ENCODE measurements around the gene ESYT2. TPM values are rescaled to one million over a fixed set of nuclear protein-coding genes. Genes with fewer than 3 reads are reported as not detected.
A peak's percentile ranks its signal among the peaks of the same experiment; 100 is the strongest.

ESYT2 gene
- total RNA-seq, 1 experiment from 2014 or later: 68.2 TPM

GRCh38 chr7:158802535-158803366 is 26.6 kb downstream of the ESYT2 start:
- POLR2A ChIA-PET: interaction anchor here (0.6 kb wide), 1 partner anchor 61 kb away, joined by 3 read pairs; no protein-coding TSS in a partner anchor
- H3K79me2 ChIP-seq (ENCODE audit: insufficient read depth, low read length): peaks cover 86% of the 10 kb centered on the region
- intact Hi-C loops (cut with micrococcal nuclease): no loop called here
- peak overlapping the region; percentile 65 for H3K27ac ChIP-seq (ENCODE audit: low read depth, low read length)
- no peaks in the 10 kb centered on the region for H3K9me2 ChIP-seq (ENCODE audit: insufficient read depth)
- H3K4me1 ChIP-seq (ENCODE audit: control insufficient read depth in 1 of 2, insufficient read depth in 2 of 2, low read length in 2 of 2): peaks cover 19 to 41% of the 10 kb centered on the region in 2 experiments
- DNase-seq (ENCODE audit: low read depth, low spot score) (no peak), ATAC-seq (peak; percentile 83)
- H3K9me3 ChIP-seq (ENCODE audit: control insufficient read depth in 1 of 2, insufficient read depth in 1 of 2, low read depth in 1 of 2, low read length in 2 of 2): no peaks in the 10 kb centered on the region
- CTCF ChIA-PET: interaction anchor here (0.7 kb wide), 1 partner anchor 9 kb away, joined by 3 read pairs; no protein-coding TSS in a partner anchor
- H3K27me3 ChIP-seq (ENCODE audit: insufficient read depth, low read length): no peaks in the 10 kb centered on the region
- H3K36me3 ChIP-seq (ENCODE audit: control insufficient read depth in 1 of 2, insufficient read depth in 2 of 2, low read length in 2 of 2): no peaks in the 10 kb centered on the region; a peak in 1 of 4 replicates
- BruUV-seq (replicated peaks): no TSS peak
- RAD21 ChIA-PET (ENCODE audit: low non-redundant PET in 1 of 2, low total read pairs in 2 of 2, uncharacterized antibody in 2 of 2, unreplicated experiment in 2 of 2): no interaction called here
- H3K4me2 ChIP-seq (ENCODE audit: low read length): peak overlapping the region; percentile 83
- H3K9ac ChIP-seq (ENCODE audit: low read length): peak overlapping the region; percentile 65
- no peak overlapping the region for H2AFZ ChIP-seq (ENCODE audit: low read depth, low read length, poor library complexity, severe bottlenecking)
- H4K20me1 ChIP-seq (ENCODE audit: insufficient read depth): no peaks in the 10 kb centered on the region
- peak overlapping the region; percentile 8 to 44; a peak in 3 of 4 replicates for H3K4me3 ChIP-seq (replicated peaks in 1 of 2; ENCODE audit: low read depth in 1 of 2, low read length in 2 of 2)
- peak; percentile 24; the same call in 1 of the 2 replicates for TF ChIP-seq MAX (IDR thresholded peaks at IDR 0.05)
- peak; percentile 62; the same call in 1 of the 2 replicates for TF ChIP-seq SIN3A (IDR thresholded peaks at IDR 0.05; ENCODE audit: low read depth)
- no peak for TF ChIP-seq YY1 (IDR thresholded peaks at IDR 0.05; ENCODE audit: extremely low read depth, insufficient replicate concordance, low read depth, low read length)
- no peak for TF ChIP-seq REST (IDR thresholded peaks at IDR 0.05; ENCODE audit: low read depth)
- TF ChIP-seq CBX3 (IDR thresholded peaks at IDR 0.05; ENCODE audit: low read depth): peak; percentile 47; the same call in 1 of the 2 replicates
- no peak for TF ChIP-seq ATF3 (IDR thresholded peaks at IDR 0.05)
- TF ChIP-seq SP1 (IDR thresholded peaks at IDR 0.05; ENCODE audit: low read depth): peak; percentile 63
- no peak for TF ChIP-seq SRF (IDR thresholded peaks at IDR 0.05; ENCODE audit: low read depth)
- no peak for TF ChIP-seq ZFX (IDR thresholded peaks at IDR 0.05)
- TF ChIP-seq EGR1 (IDR thresholded peaks at IDR 0.05; ENCODE audit: low read depth): no peak
- peak; percentile 30; the same call in 1 of the 2 replicates for TF ChIP-seq ELF1 (IDR thresholded peaks at IDR 0.05; ENCODE audit: borderline replicate concordance, low read depth)
- no peak for TF ChIP-seq TCF7L2 (IDR thresholded peaks at IDR 0.05; ENCODE audit: borderline replicate concordance, extremely low read depth, insufficient read depth, insufficient read length)
- no peak for TF ChIP-seq ZBTB33 (IDR thresholded peaks at IDR 0.05; ENCODE audit: extremely low read depth, insufficient replicate concordance, low read length)
- TF ChIP-seq JUND (IDR thresholded peaks at IDR 0.05): 0 out of 2 replicates have a peak, but pooled peaks have one; percentile 38
- TF ChIP-seq EZH2phosphoT487 (IDR thresholded peaks at IDR 0.05; ENCODE audit: borderline replicate concordance): no peak
- TF ChIP-seq EZH2 (IDR thresholded peaks at IDR 0.05): no peak
- TF ChIP-seq FOSL1 (IDR thresholded peaks at IDR 0.05; ENCODE audit: low read depth): peak; percentile 66
- no peak for TF ChIP-seq POLR2AphosphoS5 (IDR thresholded peaks at IDR 0.05; ENCODE audit: low read depth, low read length)
- TF ChIP-seq ZNF274 (IDR thresholded peaks at IDR 0.05; ENCODE audit: low read depth, low read length): no peak
- no peak for TF ChIP-seq RAD21 (IDR thresholded peaks at IDR 0.05; ENCODE audit: low read depth)

Data from HCT116 (cell line).